Stimulated activated CD8-positive, alpha-beta memory T cell treated with anti-CD3 and anti-CD28 coated beads, Interleukin-7, amount 100 ng/mL, for 1 hour (primary cell): ENCODE data around the gene CAB39.

Experiments used
- DNase-seq, 2 donors: peaks; one replicate each; pipeline ENCODE4 v3.0.0-alpha.2; 2020; ENCODE audit warnings: low read depth in 2 of 2

Gene CAB39

DNA sequence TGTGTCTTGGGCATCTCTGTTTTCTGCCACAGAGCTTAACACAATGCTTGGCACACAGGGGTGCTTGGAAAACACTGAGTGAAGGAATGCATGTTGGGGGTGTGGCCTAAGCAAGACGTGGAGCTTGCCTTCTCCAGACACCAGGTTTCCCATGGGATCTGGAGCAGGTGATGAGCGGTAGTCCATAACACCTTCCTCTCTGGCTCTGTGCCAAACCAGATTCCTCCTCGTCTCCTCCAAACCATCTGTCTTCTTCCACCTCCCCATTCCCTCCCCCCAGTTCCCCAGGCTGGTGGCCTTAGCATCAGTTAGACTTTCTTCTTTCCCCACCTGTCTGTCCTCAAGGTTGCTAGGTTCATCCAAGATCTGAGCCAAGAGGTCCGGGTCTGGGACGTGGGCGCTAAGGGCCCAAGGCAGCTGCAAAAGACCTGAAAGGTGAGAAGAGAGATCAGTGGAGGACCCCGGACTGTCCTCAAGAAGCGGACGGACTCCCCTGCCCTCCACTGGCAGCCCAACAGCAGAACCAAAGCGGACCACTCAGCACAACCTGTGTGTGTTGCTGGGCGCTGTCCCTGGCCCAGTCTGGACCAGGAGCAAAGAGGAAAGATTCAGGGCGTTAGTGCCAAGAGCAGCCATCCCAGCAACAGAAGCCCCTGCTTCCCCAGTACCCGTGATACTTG, 150.9 kb downstream of the CAB39 start:
- DNase-seq, result no peak

DNA sequence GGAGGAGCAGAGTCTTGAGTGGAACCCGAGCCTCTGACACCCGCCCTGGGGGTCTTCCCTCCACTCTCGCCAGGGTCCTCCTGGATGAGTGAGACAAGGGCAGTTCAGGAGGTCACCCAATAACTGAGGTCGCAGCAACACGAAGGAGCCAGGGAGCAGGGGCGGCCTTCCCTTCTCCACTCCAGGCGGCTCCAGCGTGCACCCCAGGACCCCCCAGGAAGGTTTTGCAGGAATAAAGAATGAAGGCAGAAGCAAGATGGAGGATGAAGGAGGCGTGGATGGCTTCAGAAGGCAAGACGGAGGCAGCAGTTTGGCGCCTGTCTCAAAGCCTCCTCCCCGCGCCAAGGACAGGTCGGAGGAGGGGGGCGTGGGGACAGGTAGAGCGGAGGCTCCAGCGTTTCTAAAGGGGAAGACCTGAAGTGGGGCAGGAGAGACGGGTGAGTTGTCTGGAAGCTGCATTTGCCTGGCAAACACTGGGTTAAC, 151.5 kb downstream of the CAB39 start:
- DNase-seq, result no peak

DNA sequence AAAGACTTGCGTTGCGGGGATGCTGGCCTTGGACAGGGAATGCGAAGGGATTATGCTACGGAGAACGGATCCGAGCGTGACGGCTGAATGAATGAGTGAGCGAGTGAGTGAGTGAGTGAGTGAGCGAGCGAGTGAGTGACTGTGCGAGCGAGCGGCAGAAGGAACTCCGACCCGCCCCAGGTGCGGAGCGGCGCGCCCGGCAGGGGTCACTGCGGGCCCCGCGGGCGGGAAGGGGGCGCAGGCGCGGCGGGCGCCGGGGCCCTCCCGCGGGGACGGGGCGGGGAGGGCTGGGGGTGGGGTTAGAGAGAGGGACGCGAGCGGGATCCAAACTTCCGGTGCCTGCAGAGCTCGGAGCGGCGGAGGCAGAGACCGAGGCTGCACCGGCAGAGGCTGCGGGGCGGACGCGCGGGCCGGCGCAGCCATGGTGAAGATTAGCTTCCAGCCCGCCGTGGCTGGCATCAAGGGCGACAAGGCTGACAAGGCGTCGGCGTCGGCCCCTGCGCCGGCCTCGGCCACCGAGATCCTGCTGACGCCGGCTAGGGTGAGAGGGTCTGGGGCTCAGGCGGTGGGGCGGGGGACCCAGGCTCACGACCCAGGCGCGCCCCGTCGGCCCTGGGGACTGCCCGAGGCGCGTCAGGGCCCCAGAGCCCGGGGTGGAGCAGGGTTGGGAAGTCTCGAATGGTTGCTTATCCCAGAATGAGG, 152.1 kb downstream of the CAB39 start, which contains the start of gene ITM2C:
ITM2C (plus strand) TSS at position 338 of the 702 bp plus-strand sequence; CDS start at position 422, 84 bp downstream.
- DNase-seq, result peak; percentile 44 to 56

DNA sequence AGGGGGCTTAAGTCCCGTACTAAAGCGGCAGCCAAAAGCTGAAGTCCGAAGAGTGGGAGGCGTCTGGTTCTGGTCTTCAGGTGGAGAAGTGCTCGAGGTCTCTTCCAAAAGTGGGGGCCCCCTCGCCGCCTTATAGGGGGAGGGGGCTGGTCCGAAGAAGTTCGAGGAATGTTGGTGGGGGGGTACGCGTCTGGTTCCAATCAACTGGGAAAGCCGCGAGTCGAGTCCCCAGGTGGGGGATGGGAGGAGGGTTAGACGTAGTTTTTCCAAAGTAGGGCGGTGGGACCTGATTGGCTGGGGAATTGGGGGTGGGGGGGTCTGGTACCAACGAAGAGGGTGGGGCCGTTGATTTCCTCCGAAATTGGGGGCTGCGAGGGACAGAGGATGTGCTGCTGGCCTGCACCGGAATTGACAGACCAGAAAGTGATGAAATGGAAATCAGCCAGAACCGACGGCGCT, 152.7 kb downstream of the CAB39 start:
- DNase-seq, result no peak

GRCh38 chr2:230865766-230866755, 153.4 kb downstream of the CAB39 start:
- no peak for DNase-seq

DNA sequence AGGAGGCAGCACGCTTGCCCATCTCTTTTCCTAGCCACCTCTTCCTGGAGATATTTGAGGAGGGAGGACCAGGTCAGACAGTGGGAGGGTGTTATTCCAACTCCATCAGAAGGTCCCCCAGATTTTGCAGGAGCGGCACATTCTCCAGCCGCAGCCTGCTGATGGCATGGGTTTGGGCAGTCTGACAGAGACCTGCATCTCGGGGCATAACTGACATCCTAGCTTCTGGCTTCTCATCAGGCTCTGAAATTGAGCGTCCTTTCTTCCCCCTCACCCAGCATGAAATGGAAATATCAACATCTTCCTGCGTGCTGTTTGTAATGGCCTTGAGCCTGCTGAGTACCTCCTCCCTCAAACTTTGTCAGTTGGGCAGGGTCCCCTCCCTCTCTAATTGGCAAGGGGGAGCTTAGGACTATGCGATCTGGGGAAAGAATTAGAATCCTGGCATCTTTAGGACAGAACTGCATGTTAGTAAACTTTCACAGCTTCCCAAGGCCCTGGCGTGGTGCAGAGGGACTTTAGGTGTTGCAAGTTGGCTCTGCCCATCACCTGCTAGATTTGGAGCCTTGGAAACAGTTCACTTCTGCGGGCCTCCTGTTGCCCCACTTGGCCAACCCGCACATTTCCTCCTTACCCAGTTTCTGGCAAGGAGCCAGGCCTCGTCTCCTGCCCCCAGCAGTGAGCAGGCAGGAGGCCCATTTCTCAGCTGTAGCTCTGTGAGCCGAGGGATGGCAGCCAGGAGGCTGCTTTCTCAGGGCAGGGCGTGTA, 154.3 kb downstream of the CAB39 start:
- peak; percentile 30 to 35 for DNase-seq

GRCh38 chr2:230868161-230868946, 155.7 kb downstream of the CAB39 start:
- DNase-seq, result no peak

- DNase-seq, result no peak
Observed at GRCh38 chr2:230868947-230869913, 156.6 kb downstream of the CAB39 start.

GRCh38 chr2:230869914-230870543, 157.4 kb downstream of the CAB39 start:
- no peak for DNase-seq
